Measurements from ENCODE around the gene PPP1R18. TPM values are rescaled to one million over a fixed set of nuclear protein-coding genes. Genes with fewer than 3 reads are reported as not detected.
A peak's percentile ranks its signal among the peaks of the same experiment; 100 is the strongest.

The PPP1R18 gene
- total and polyA plus RNA-seq, 9 of the 15 experiments (the other 6 are each of a cell fraction or from before 2014, with no cell fraction given): 12.0 to 99.2 (median 42.6) TPM

DNA sequence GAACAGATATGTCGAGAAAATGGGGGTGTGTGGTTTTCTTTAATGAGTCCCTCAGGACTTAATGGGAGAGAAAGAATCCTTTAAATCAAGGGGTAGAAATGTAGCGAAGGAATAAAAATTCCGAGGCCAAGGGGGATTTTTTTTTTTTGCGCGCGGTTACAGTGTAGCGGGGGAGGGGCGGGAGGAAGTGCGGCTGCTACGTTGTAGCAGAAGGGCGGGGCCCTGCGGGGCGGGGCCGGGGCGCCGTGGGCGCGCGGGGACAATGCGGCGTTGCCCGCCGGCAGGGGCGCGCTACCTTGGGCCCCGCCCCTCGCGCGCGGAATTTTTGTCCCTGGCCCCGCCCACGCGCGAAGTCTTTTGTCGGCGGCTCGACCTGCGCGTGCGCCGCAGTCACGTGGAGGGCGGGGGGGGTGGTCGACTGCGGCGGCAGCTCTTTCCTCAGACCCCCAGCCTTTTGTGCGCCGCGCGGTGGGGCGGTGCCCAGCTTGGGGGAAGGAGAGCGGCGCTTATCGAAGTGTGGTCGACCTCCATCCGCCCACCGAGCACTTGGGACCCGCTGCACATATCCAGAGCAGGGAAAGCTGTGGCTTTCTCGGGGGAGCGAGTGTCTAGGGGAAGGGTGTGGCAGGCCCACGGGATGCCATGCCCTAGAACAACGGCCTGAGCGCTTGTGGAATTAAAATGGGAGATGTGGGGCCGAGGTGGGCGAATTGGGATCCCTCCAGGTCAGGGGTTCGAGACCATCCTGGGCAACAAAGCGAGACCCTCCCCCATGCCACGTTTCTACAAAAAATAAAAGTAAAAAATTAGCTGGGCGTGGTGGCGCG is 35.0 kb upstream of the PPP1R18 start (continued):
- TF ChIP-seq, protein P1, sequence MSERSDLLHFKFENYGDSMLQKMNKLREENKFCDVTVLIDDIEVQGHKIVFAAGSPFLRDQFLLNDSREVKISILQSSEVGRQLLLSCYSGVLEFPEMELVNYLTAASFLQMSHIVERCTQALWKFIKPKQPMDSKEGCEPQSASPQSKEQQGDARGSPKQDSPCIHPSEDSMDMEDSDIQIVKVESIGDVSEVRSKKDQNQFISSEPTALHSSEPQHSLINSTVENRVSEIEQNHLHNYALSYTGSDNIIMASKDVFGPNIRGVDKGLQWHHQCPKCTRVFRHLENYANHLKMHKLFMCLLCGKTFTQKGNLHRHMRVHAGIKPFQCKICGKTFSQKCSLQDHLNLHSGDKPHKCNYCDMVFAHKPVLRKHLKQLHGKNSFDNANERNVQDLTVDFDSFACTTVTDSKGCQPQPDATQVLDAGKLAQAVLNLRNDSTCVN (CRISPR knock-in tag; IDR thresholded peaks at IDR 0.05): peak; percentile 74; the same call in 1 of the 2 replicates
- peak; percentile 91; the same call in 1 of the 2 replicates for TF ChIP-seq KLF13 (tag; IDR thresholded peaks at IDR 0.05; ENCODE audit: borderline replicate concordance, low read depth)
- no peak for TF ChIP-seq ZNF77 (CRISPR knock-in tag; IDR thresholded peaks at IDR 0.05)
- TF ChIP-seq PURB (CRISPR knock-in tag; IDR thresholded peaks at IDR 0.05; ENCODE audit: low read depth): no peak
- no peak for TF ChIP-seq RFX1 (IDR thresholded peaks at IDR 0.05)
- no peak; a peak in 1 of 4 replicates for TF ChIP-seq FOXA3 (CRISPR knock-in tag; conservative IDR thresholded peaks at IDR 0.05 in 1 of 2, IDR thresholded peaks at IDR 0.05 in 1 of 2)
- TF ChIP-seq FOXP1 (CRISPR knock-in tag; IDR thresholded peaks at IDR 0.05): peak; percentile 49
- no peak for TF ChIP-seq MAFK (IDR thresholded peaks at IDR 0.05; ENCODE audit: low read length)
- no peak for TF ChIP-seq NEUROD1 (IDR thresholded peaks at IDR 0.05; ENCODE audit: borderline replicate concordance, low read depth, low read length, partially characterized antibody)
- TF ChIP-seq, protein P2, sequence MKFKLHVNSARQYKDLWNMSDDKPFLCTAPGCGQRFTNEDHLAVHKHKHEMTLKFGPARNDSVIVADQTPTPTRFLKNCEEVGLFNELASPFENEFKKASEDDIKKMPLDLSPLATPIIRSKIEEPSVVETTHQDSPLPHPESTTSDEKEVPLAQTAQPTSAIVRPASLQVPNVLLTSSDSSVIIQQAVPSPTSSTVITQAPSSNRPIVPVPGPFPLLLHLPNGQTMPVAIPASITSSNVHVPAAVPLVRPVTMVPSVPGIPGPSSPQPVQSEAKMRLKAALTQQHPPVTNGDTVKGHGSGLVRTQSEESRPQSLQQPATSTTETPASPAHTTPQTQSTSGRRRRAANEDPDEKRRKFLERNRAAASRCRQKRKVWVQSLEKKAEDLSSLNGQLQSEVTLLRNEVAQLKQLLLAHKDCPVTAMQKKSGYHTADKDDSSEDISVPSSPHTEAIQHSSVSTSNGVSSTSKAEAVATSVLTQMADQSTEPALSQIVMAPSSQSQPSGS (CRISPR knock-in tag; IDR thresholded peaks at IDR 0.05): no peak
- TF ChIP-seq, protein P3, sequence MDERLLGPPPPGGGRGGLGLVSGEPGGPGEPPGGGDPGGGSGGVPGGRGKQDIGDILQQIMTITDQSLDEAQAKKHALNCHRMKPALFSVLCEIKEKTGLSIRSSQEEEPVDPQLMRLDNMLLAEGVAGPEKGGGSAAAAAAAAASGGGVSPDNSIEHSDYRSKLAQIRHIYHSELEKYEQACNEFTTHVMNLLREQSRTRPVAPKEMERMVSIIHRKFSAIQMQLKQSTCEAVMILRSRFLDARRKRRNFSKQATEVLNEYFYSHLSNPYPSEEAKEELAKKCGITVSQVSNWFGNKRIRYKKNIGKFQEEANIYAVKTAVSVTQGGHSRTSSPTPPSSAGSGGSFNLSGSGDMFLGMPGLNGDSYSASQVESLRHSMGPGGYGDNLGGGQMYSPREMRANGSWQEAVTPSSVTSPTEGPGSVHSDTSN (CRISPR knock-in tag; IDR thresholded peaks at IDR 0.05; ENCODE audit: low read depth): no peak
- TF ChIP-seq, protein P3 (tag; conservative IDR thresholded peaks at IDR 0.05; ENCODE audit: low read depth): no peak
- TF ChIP-seq, protein P4, sequence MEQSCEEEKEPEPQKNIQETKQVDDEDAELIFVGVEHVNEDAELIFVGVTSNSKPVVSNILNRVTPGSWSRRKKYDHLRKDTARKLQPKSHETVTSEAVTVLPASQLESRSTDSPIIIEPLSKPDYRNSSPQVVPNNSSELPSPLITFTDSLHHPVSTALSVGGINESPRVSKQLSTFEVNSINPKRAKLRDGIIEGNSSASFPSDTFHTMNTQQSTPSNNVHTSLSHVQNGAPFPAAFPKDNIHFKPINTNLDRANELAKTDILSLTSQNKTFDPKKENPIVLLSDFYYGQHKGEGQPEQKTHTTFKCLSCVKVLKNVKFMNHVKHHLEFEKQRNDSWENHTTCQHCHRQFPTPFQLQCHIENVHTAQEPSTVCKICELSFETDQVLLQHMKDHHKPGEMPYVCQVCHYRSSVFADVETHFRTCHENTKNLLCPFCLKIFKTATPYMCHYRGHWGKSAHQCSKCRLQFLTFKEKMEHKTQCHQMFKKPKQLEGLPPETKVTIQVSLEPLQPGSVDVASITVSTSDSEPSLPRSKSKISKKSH (CRISPR knock-in tag; IDR thresholded peaks at IDR 0.05): no peak
- no peak for TF ChIP-seq ZNF175 (CRISPR knock-in tag; IDR thresholded peaks at IDR 0.05; ENCODE audit: low read depth)
- 0 out of 2 replicates have a peak, but pooled peaks have one; percentile 26 for TF ChIP-seq PTBP1 (IDR thresholded peaks at IDR 0.05; ENCODE audit: low read depth, low read length)
- no peak for TF ChIP-seq SRSF1 (IDR thresholded peaks at IDR 0.05; ENCODE audit: low read depth, low read length)
- TF ChIP-seq, protein P5, sequence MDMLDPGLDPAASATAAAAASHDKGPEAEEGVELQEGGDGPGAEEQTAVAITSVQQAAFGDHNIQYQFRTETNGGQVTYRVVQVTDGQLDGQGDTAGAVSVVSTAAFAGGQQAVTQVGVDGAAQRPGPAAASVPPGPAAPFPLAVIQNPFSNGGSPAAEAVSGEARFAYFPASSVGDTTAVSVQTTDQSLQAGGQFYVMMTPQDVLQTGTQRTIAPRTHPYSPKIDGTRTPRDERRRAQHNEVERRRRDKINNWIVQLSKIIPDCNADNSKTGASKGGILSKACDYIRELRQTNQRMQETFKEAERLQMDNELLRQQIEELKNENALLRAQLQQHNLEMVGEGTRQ (CRISPR knock-in tag; IDR thresholded peaks at IDR 0.05): peak; percentile 99
- no peak for TF ChIP-seq ETV6 (IDR thresholded peaks at IDR 0.05; ENCODE audit: borderline replicate concordance in 1 of 2, low read depth in 2 of 2, low read length in 1 of 2)
- no peak for TF ChIP-seq ETV6 (CRISPR knock-in tag; IDR thresholded peaks at IDR 0.05; ENCODE audit: borderline replicate concordance)
- no peak; the same call in 1 of the 2 replicates for TF ChIP-seq RFX7 (CRISPR knock-in tag; IDR thresholded peaks at IDR 0.05)
